Smooth muscle cell (in vitro differentiated cells): Measurements from ENCODE around the gene PLGRKT. TPM values are rescaled to one million over a fixed set of nuclear protein-coding genes. Genes with fewer than 3 reads are reported as not detected.
"Not testable (repeated sequence)": the region's sequence is repeated elsewhere in the genome, so short reads cannot be mapped to it uniquely, and the experiment has no call there.

ENCODE experiments used
- DNase-seq: peaks from one replicate; lab custom pipeline; 2025; ENCODE audit not compliant: unreplicated experiment; lab: John Stamatoyannopoulos, UW
- H2AFZ ChIP-seq: fragments of 200-600 bp; sonication (generic); 2 replicates; pipeline ENCODE4 v1.6.0; 2016; ENCODE audit warnings: antibody characterized with exemption, low read depth, mild to moderate bottlenecking
- H3F3A ChIP-seq: fragments of 200-600 bp; sonication (generic); 2 replicates; pipeline ENCODE4 v1.6.0; 2017; ENCODE audit warnings: antibody characterized with exemption, low read depth
- H3K27ac ChIP-seq: fragments of 200-600 bp; sonication (generic); 2 replicates; pipeline ENCODE4 v1.5.1; 2016; ENCODE audit warnings: low read depth, mild to moderate bottlenecking
- H3K27me3 ChIP-seq: fragments of 200-600 bp; sonication (generic); 2 replicates; pipeline ENCODE4 v1.6.1; 2016; ENCODE audit warnings: low read depth, mild to moderate bottlenecking
- H3K36me3 ChIP-seq: fragments of 200-600 bp; sonication (generic); 2 replicates; pipeline ENCODE4 v1.5.1; 2016; ENCODE audit warnings: low read depth
- H3K4me1 ChIP-seq: fragments of 200-600 bp; sonication (generic); 2 replicates; pipeline ENCODE4 v1.5.1; 2016; ENCODE audit warnings: low read depth
- H3K4me2 ChIP-seq: fragments of 200-600 bp; sonication (generic); 2 replicates; pipeline ENCODE4 v1.6.0; 2016; ENCODE audit warnings: mild to moderate bottlenecking
- H3K4me3 ChIP-seq: fragments of 200-600 bp; sonication (generic); 2 replicates; pipeline ENCODE4 v1.5.1; 2016; ENCODE audit warnings: mild to moderate bottlenecking
- H3K79me2 ChIP-seq: fragments of 200-600 bp; sonication (generic); 2 replicates; pipeline ENCODE4 v1.6.0; 2016; ENCODE audit warnings: low read depth, mild to moderate bottlenecking
- H3K9ac ChIP-seq: fragments of 200-600 bp; sonication (generic); 2 replicates; pipeline ENCODE4 v1.6.0; 2016; ENCODE audit warnings: low read depth
- H3K9me3 ChIP-seq: fragments of 200-600 bp; sonication (generic); replicated peaks from 2 replicates; pipeline ENCODE4 v1.5.1; 2016; ENCODE audit warnings: low read depth
- H4K20me1 ChIP-seq: fragments of 200-600 bp; sonication (generic); 2 replicates; pipeline ENCODE4 v1.6.0; 2016; ENCODE audit warnings: low read depth
- CTCF ChIP-seq: fragments of 200-600 bp; sonication (generic); IDR thresholded peaks from 2 replicates; pipeline ENCODE4 v1.5.1; 2017; ENCODE audit warnings: borderline replicate concordance, mild to moderate bottlenecking, antibody characterized with exemption; ENCODE audit not compliant: insufficient read depth, poor library complexity, severe bottlenecking
- WGBS: methylation state at CpG from one replicate; pipeline ENCODE4 v1.1.7; 2016; ENCODE audit warnings: low lambda C conversion rate; 5-methylcytosine and 5-hydroxymethylcytosine counted together
- polyA plus RNA-seq: library from polyadenylated mRNA; unstranded; fragments of >200 nt; fragmentation: Nextera tagmentation; extraction: Ambion mirVana; gene quantifications from 2 replicates; pipeline ENCODE4 v1.2.1, GENCODE V29; 2016
- total RNA-seq: library from RNA; depleted of rRNA; stranded (reverse); fragments of >200 nt; gene quantifications from 2 replicates; pipeline ENCODE4 v1.2.3, GENCODE V29; 2014

Gene PLGRKT
- total and polyA plus RNA-seq, 2 experiments from 2014 or later: 39.8 to 40.1 TPM

GRCh38 chr9:5352637-5353248, 85.0 kb downstream of the PLGRKT start:
- Histone ChIP-seq H3K36me3 (no peaks in the 10 kb centered on the region), H3K9ac (no peak overlapping the region), H3K27me3 (no peaks in the 10 kb centered on the region), H3K9me3 (no peaks in the 10 kb centered on the region), H2AFZ (no peak overlapping the region), H3K4me3 (no peak overlapping the region), H3K4me1 (no peaks in the 10 kb centered on the region), H3K79me2 (no peaks in the 10 kb centered on the region), H3K4me2 (no peak overlapping the region), H4K20me1 (no peaks in the 10 kb centered on the region), H3K27ac (no peak overlapping the region), H3F3A (no peaks in the 10 kb centered on the region)
- DNase-seq: no peak
- WGBS: 71% methylated on average over 1 of the region's 1 CpG
- TF ChIP-seq CTCF: no peak

DNA sequence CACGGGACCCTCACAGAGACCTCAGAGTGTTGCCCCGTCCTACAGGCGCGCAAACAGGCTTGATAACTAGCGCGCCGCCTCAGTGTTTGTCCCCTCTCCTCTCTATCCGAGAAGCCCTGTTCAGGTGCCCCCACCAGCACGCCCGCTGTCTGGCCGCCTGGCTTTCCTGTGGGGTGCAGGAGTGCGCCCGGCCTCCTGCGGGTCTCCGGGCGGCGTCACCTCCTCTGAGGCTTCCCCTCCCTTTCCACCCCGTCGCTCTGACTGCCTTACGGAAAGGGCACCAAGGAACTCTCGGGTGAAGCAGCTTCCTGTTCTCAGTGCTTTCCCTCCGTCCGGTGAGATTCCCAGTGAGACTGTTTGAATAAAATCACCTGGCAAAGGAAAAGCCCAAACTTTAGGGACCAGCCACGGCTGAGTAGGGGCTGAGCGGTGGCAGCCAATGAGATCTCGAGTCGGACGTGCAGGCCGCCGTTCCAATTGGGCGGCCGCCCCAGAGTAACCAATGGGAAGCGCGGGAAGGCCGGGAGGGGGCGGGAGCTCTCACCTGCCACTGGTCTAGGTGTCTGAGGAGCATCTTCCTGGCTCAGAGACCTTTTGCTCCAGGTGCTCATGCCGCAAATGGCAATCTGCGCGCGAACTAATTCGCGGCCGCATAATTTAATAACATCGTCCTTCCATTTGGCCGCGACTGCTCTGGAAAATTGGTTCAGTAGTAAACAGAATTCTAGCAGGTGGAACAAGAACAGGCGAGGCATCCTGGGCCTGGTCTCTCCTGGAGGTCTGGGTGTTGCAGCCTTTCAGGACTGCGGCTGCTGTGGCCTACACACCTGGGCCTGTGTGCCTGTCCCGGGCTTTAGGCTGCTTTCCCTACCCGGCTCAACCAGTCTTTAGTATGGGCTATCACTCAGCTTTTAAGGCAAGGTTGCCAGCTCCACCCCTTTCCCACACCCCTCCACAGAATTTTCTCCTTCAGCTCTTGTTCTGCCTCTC, 98.4 kb downstream of the PLGRKT start, which contains the start of gene RLN1:
RLN1 (minus strand) TSS at position 885 of the 990 bp plus-strand sequence; CDS start at position 755, 130 bp downstream.
- Histone ChIP-seq H3K4me2 (peak within 1 kb of the TSS; percentile 42), H2AFZ (peak within 1 kb of the TSS; percentile 27)
- not testable (repeated sequence) for H3K9me3 ChIP-seq, H3K4me3 ChIP-seq, H3K27me3 ChIP-seq, H4K20me1 ChIP-seq, H3K36me3 ChIP-seq, H3K9ac ChIP-seq, H3K27ac ChIP-seq, H3K4me1 ChIP-seq, H3K79me2 ChIP-seq, H3F3A ChIP-seq, DNase-seq
- WGBS: 20% methylated on average over 14 of the region's 50 CpGs

DNA sequence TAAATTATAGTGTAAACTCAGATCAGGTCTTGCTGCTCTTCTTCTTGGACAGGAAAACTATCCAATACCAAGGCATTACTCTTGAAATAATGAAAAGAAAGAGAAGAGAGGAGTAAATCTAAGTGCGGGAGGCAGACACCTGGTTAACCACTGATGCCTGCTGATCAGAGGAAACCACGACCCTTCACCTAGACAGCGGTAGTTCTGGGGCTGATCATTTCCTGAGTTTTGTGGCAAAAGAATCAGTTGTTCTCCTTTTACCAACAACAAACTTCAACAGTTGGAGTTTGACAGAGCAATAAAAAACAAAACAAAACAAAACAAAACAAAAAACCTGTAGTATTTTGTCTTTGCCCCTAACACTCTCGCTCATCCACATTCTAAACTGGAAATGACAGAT, 101.0 kb downstream of the PLGRKT start:
- no peak for DNase-seq
- Histone ChIP-seq H3K9ac (no peak overlapping the region), H3F3A (no peaks in the 10 kb centered on the region), H4K20me1 (no peaks in the 10 kb centered on the region), H3K9me3 (no peaks in the 10 kb centered on the region), H3K79me2 (no peaks in the 10 kb centered on the region), H3K27me3 (no peaks in the 10 kb centered on the region), H3K4me2 (no peak overlapping the region), H2AFZ (no peak overlapping the region), H3K27ac (no peak overlapping the region), H3K4me1 (no peaks in the 10 kb centered on the region), H3K36me3 (no peaks in the 10 kb centered on the region), H3K4me3 (no peak overlapping the region)
- WGBS: 82% methylated on average over 4 of the region's 4 CpGs
- TF ChIP-seq CTCF: no peak

DNA sequence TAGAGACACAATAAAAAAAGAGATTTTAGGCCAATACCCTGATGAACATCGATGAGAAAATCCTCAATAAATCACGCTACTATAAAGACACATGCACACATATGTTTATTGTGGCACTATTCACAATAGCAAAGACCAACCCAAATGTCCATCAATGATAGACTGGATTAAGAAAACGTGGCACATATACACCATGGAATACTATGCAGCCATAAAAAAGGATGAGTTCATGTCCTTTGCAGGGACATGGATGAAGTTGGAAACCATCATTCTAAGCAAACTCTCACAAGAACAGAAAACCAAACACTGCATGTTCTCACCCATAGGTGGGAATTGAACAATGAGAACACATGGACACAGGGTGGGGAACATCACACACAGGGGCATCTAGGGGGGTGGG, 106.4 kb downstream of the PLGRKT start:
- not testable (repeated sequence) for H3F3A ChIP-seq, DNase-seq, H3K27ac ChIP-seq, H3K4me2 ChIP-seq, H4K20me1 ChIP-seq, H2AFZ ChIP-seq, H3K9me3 ChIP-seq, H3K36me3 ChIP-seq, H3K79me2 ChIP-seq, H3K27me3 ChIP-seq, H3K9ac ChIP-seq, H3K4me1 ChIP-seq, H3K4me3 ChIP-seq
- WGBS: 87% methylated on average over 3 of the region's 3 CpGs
